HUES6 (cell line): ENCODE data around the gene SMURF2.

ENCODE experiments used
- H3K27ac ChIP-seq: 2 replicates; pipeline ENCODE4 v1.7.0; 2013; ENCODE audit warnings: low read depth, mild to moderate bottlenecking, low read length, inconsistent platforms
- H3K27me3 ChIP-seq: 2 replicates; pipeline ENCODE4 v1.6.1; 2013; ENCODE audit warnings: low read length; ENCODE audit not compliant: control insufficient read depth, insufficient read depth
- H3K36me3 ChIP-seq: 2 replicates; pipeline ENCODE4 v1.6.1; 2013; ENCODE audit warnings: low read length; ENCODE audit not compliant: control insufficient read depth, insufficient read depth
- H3K4me1 ChIP-seq: 2 replicates; pipeline ENCODE4 v1.6.1; 2013; ENCODE audit warnings: low read length; ENCODE audit not compliant: control insufficient read depth, insufficient read depth
- H3K4me3 ChIP-seq: 2 replicates; pipeline ENCODE4 v1.5.1; 2013; ENCODE audit warnings: low read depth, low read length
- H3K9ac ChIP-seq: one replicate; pipeline ENCODE4 v1.6.1; 2013; ENCODE audit warnings: mild to moderate bottlenecking, low read length
- H3K9me3 ChIP-seq: 2 replicates; pipeline ENCODE4 v1.6.1; 2013; ENCODE audit warnings: low read depth, low read length; ENCODE audit not compliant: control insufficient read depth, insufficient read depth

Gene SMURF2

DNA sequence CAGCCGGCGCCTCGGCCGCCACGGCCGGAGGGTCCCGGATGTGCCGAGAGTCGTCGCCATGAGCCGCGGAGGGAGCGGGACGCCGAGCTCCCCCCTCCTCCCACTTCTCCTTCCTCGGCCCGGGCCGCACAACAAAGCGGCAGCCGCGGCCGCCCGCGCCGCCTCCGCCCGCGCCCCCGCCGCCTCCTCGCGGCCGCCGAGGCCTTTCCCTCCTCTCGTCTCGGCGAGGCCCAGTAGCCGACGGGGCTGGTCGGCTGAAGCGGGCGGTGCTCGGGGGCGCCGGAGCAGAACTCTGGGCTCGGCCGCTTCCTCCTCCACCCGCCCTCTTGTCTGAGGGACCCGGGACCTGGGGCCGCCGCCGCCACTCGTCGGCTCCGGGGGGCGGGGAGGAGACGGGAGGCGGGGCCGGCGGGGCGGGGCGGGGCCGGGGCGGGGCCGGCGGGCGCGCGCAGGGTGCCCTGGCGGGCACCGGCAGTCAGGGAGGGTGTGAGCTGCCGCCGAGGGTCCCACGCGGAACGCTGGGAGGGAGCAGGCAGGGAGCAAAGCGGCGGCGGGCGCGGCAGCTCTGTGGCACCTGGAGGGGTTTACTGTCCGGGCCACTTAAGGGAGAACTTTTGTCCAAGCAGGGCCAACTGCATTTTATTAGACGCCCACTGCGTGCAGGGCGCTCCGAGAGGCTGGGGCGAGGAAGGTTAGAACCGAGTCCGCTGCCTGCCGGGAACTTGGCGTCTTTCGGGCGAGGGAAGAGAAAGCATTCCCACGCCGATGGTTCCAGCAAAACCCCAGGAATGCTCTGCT is at the start of gene SMURF2:
TSS of gene SMURF2 (minus strand) at position 332 of the 798 bp plus-strand sequence. CDS start 427 bp downstream, outside the sequence.
- Histone ChIP-seq H3K9me3 (no peaks in the 10 kb centered on the region), H3K4me3 (peak within 1 kb of the TSS; percentile 89), H3K9ac (peak within 1 kb of the TSS; percentile 95), H3K4me1 (0 out of 2 replicates have a peak, but pooled peaks cover 10% of the 10 kb centered on the region), H3K27me3 (no peaks in the 10 kb centered on the region), H3K27ac (no peak within 1 kb of the TSS), H3K36me3 (no peaks in the 10 kb centered on the region)

DNA sequence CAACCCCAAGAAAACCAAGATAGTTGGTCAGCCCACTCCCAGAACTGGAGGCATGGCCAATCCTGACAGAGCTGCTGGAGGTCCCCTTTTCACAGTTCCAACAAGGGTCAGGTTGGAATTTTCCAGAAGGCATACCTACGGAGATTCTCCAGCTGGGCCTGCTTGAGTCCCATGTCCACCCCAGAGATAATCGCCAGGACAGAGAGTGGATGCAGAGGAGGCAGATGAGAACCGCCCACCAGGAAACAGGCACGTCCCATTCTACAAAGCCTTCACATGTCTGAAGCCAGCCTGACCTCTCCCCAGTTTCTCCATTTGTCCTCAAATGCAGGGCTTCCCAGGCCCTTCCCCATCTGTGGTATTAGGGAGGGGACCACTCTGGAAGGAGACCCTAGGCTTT is 47.4 kb upstream of the SMURF2 start:
- Histone ChIP-seq H3K4me1 (peaks cover 24% of the 10 kb centered on the region), H3K27ac (no peak overlapping the region), H3K9ac (no peak overlapping the region), H3K36me3 (no peaks in the 10 kb centered on the region), H3K27me3 (no peaks in the 10 kb centered on the region), H3K9me3 (no peaks in the 10 kb centered on the region), H3K4me3 (no peak overlapping the region)

GRCh38 chr17:64707050-64707591 is 45.0 kb upstream of the SMURF2 start:
- no peak overlapping the region for H3K9ac ChIP-seq

GRCh38 chr17:64706224-64707049 is 44.3 kb upstream of the SMURF2 start:
- Histone ChIP-seq H3K4me3 (no peak overlapping the region), H3K27ac (no peak overlapping the region), H3K36me3 (no peaks in the 10 kb centered on the region), H3K9ac (no peak overlapping the region), H3K4me1 (peaks cover 24% of the 10 kb centered on the region), H3K27me3 (no peaks in the 10 kb centered on the region), H3K9me3 (no peaks in the 10 kb centered on the region)

More at GRCh38 chr17:64707050-64707591, 45.0 kb upstream of the SMURF2 start:
- Histone ChIP-seq H3K27ac (no peak overlapping the region), H3K36me3 (no peaks in the 10 kb centered on the region), H3K27me3 (no peaks in the 10 kb centered on the region), H3K4me1 (peaks cover 24% of the 10 kb centered on the region), H3K4me3 (no peak overlapping the region), H3K9me3 (no peaks in the 10 kb centered on the region)

DNA sequence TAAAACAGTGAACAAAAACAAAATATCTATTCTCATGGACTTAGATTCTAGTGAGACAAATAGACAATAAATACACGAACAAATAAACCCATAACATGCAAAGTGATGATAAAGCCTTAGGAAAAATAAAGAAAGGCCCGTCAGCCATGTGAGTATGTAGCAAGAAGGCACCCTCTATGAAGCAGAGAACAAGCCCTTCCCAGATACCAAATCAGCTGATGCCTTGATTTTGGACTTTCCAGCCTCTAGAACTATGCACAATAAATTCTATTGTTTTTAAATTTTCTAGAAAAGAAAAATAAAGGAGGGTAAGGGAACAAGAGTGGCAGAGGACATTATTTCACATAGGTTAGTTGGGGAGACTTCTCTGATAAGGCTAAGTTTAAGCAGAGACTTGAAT is 40.7 kb upstream of the SMURF2 start:
- H3K27ac ChIP-seq = no peak overlapping the region
- H3K4me3 ChIP-seq = no peak overlapping the region
- H3K9me3 ChIP-seq = no peaks in the 10 kb centered on the region
- no peaks in the 10 kb centered on the region for H3K36me3 ChIP-seq
- H3K4me1 ChIP-seq = peaks cover 14% of the 10 kb centered on the region
- no peaks in the 10 kb centered on the region for H3K27me3 ChIP-seq
- no peak overlapping the region for H3K9ac ChIP-seq

- Histone ChIP-seq H3K4me1 (no peaks in the 10 kb centered on the region), H3K9me3 (no peaks in the 10 kb centered on the region), H3K36me3 (no peaks in the 10 kb centered on the region), H3K27me3 (no peaks in the 10 kb centered on the region), H3K9ac (no peak overlapping the region), H3K27ac (no peak overlapping the region), H3K4me3 (no peak overlapping the region)
These were observed 36.6 kb upstream of the SMURF2 start for GRCh38 chr17:64698725-64699124.

- no peaks in the 10 kb centered on the region for H3K36me3 ChIP-seq
- H3K9ac ChIP-seq = no peak overlapping the region
- no peak overlapping the region for H3K27ac ChIP-seq
- H3K9me3 ChIP-seq = no peaks in the 10 kb centered on the region
- no peak overlapping the region for H3K4me3 ChIP-seq
- H3K27me3 ChIP-seq = no peaks in the 10 kb centered on the region
- no peaks in the 10 kb centered on the region for H3K4me1 ChIP-seq
These were observed 32.1 kb upstream of the SMURF2 start for GRCh38 chr17:64694207-64694606.

DNA sequence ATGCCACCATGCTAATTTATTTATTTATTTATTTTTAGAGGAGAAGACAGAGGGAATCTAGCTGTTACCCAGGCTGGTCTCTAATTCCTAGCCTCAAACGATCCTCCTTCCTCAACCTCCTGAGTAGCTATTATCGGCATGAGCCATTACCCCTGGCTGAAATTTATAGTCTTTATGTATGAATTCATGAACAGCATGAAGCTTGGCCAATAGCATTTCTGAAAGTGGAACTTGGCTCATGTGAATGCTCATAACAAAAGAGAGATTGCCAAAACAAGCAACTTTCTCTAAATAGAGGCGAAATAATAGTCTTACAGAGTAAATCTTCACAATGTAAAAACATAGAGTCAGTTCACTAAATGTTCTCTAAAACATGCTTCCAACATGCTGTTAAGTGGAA is 30.1 kb upstream of the SMURF2 start:
- no peaks in the 10 kb centered on the region for H3K27me3 ChIP-seq
- H3K36me3 ChIP-seq = no peaks in the 10 kb centered on the region
- no peak overlapping the region for H3K4me3 ChIP-seq
- no peaks in the 10 kb centered on the region for H3K4me1 ChIP-seq
- H3K9me3 ChIP-seq = no peaks in the 10 kb centered on the region
- no peak overlapping the region for H3K9ac ChIP-seq
- H3K27ac ChIP-seq = no peak overlapping the region

GRCh38 chr17:64689106-64689505 is 27.0 kb upstream of the SMURF2 start:
- H3K9ac ChIP-seq = no peak overlapping the region
- H3K27ac ChIP-seq = no peak overlapping the region
- no peaks in the 10 kb centered on the region for H3K27me3 ChIP-seq
- no peaks in the 10 kb centered on the region for H3K4me1 ChIP-seq
- H3K9me3 ChIP-seq = no peaks in the 10 kb centered on the region
- no peaks in the 10 kb centered on the region for H3K36me3 ChIP-seq
- no peak overlapping the region for H3K4me3 ChIP-seq

- no peaks in the 10 kb centered on the region for H3K27me3 ChIP-seq
- no peaks in the 10 kb centered on the region for H3K9me3 ChIP-seq
- H3K4me3 ChIP-seq = no peak overlapping the region
- H3K9ac ChIP-seq = no peak overlapping the region
- H3K36me3 ChIP-seq = no peaks in the 10 kb centered on the region
- no peaks in the 10 kb centered on the region for H3K4me1 ChIP-seq
- no peak overlapping the region for H3K27ac ChIP-seq
These were observed 26.4 kb upstream of the SMURF2 start for GRCh38 chr17:64688481-64688880.

GRCh38 chr17:64687961-64688360 is 25.9 kb upstream of the SMURF2 start:
- no peaks in the 10 kb centered on the region for H3K4me1 ChIP-seq
- no peak overlapping the region for H3K4me3 ChIP-seq
- no peaks in the 10 kb centered on the region for H3K27me3 ChIP-seq
- H3K27ac ChIP-seq = no peak overlapping the region
- H3K36me3 ChIP-seq = no peaks in the 10 kb centered on the region
- no peak overlapping the region for H3K9ac ChIP-seq
- no peaks in the 10 kb centered on the region for H3K9me3 ChIP-seq
